SK-N-SH (cell line): ENCODE data around the gene EED.
A peak's percentile ranks its signal among the peaks of the same experiment; 100 is the strongest.

Source experiments
- CTCF ChIP-seq: fragments of 200-600 bp; sonication (generic); IDR thresholded peaks from 2 replicates; pipeline ENCODE4 v1.6.1; 2017; ENCODE audit warnings: antibody characterized with exemption, mild to moderate bottlenecking, moderate library complexity
- FOXM1 ChIP-seq: IDR thresholded peaks from 2 replicates; pipeline ENCODE4 v1.4.0; 2012; ENCODE audit warnings: low read depth, mild to moderate bottlenecking
- POLR2AphosphoS5 ChIP-seq: IDR thresholded peaks from 2 replicates; pipeline ENCODE4 v1.6.1; 2012; ENCODE audit warnings: low read depth, low read length
- TF ChIP-seq, protein P1 (sequence below): IDR thresholded peaks from 2 replicates; pipeline ENCODE4 v1.4.0; 2012; ENCODE audit warnings: low read depth, borderline replicate concordance
- TF ChIP-seq, protein P2 (sequence below): IDR thresholded peaks from 2 replicates; pipeline ENCODE4; 2012

DNA sequence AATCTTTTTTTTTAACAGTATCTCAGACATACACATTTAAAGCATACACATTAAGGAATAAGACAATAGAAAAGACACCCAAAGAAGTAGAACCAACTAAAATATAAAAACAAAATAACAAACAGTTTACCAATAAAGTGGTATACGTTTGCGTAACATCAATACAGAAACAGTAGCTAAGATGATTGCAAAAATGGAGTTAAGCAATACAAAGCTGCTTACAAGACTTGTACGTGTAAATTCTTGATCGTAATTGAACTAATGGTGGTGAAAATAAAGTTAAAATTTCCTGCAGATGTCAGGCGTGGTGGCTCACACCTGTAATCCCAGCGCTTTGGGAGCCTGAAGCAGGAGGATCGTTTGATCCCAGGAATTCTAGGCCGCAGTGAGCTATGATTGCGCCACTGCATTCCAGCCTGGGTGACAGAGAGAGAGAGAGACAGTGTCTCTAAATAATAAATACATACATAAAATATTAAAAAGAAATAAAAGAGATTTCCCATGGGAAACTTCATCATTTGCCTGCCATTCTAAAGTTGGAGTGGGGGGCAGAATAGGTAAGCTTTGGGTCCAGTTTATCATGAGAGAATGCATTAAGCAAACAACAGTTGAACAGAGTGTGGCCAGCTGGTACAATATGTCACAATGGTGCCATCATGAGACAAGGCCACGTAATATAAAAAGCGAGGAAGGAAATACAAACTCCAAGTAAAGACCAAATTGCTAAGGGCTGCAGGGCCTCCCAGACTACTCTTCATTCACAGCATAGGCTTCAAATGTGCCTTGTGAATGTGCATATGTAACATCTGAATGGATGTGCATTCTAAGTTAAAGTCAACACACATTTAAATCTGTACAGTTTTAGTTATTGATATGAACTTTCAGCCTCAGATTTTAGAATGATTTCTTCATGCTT, 38.9 kb upstream of the EED start:
- TF ChIP-seq CTCF: 0 out of 2 replicates have a peak, but pooled peaks have one; percentile 7
- TF ChIP-seq, protein P1, sequence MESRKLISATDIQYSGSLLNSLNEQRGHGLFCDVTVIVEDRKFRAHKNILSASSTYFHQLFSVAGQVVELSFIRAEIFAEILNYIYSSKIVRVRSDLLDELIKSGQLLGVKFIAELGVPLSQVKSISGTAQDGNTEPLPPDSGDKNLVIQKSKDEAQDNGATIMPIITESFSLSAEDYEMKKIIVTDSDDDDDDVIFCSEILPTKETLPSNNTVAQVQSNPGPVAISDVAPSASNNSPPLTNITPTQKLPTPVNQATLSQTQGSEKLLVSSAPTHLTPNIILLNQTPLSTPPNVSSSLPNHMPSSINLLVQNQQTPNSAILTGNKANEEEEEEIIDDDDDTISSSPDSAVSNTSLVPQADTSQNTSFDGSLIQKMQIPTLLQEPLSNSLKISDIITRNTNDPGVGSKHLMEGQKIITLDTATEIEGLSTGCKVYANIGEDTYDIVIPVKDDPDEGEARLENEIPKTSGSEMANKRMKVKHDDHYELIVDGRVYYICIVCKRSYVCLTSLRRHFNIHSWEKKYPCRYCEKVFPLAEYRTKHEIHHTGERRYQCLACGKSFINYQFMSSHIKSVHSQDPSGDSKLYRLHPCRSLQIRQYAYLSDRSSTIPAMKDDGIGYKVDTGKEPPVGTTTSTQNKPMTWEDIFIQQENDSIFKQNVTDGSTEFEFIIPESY: no peak
- no peak for TF ChIP-seq FOXM1
- no peak for TF ChIP-seq POLR2AphosphoS5
- TF ChIP-seq, protein P2, sequence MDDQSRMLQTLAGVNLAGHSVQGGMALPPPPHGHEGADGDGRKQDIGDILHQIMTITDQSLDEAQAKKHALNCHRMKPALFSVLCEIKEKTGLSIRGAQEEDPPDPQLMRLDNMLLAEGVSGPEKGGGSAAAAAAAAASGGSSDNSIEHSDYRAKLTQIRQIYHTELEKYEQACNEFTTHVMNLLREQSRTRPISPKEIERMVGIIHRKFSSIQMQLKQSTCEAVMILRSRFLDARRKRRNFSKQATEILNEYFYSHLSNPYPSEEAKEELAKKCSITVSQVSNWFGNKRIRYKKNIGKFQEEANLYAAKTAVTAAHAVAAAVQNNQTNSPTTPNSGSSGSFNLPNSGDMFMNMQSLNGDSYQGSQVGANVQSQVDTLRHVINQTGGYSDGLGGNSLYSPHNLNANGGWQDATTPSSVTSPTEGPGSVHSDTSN: no peak
